K562 (cell line): ENCODE data around the gene MINDY4. TPM values are rescaled to one million over a fixed set of nuclear protein-coding genes. Genes with fewer than 3 reads are reported as not detected.

ENCODE experiments used
- ATF1 ChIP-seq, 2 experiments: fragments of 450-650 bp in 1 of 2; IDR thresholded peaks; 2 replicates each; pipeline ENCODE4 v1.6.1; 2016; ENCODE audit warnings: missing compliant biosample characterization in 1 of 2, missing genetic modification characterization in 1 of 2
- BRF2 ChIP-seq: IDR thresholded peaks from 3 replicates; pipeline ENCODE4 v1.6.1; 2011; ENCODE audit warnings: borderline replicate concordance, mild to moderate bottlenecking; ENCODE audit not compliant: insufficient read length, insufficient read depth
- EP400 ChIP-seq: fragments of 450-650 bp; IDR thresholded peaks from 2 replicates; pipeline ENCODE4 v1.6.1; 2017; ENCODE audit warnings: antibody characterized with exemption, mild to moderate bottlenecking, moderate library complexity
- ETV5 ChIP-seq: sonication (generic); formaldehyde crosslinking; IDR thresholded peaks from 2 replicates; pipeline ENCODE4 v1.4.0; 2020; ENCODE audit warnings: low read depth, mild to moderate bottlenecking, missing genetic modification reagents
- FOXK2 ChIP-seq, 2 experiments: fragments of 450-650 bp; IDR thresholded peaks in 1 of 2; conservative IDR thresholded peaks in 1 of 2; 2 replicates each; pipeline ENCODE4 v1.6.1; 2016; ENCODE audit warnings: low read depth in 2 of 2, mild to moderate bottlenecking in 1 of 2
- KLF16 ChIP-seq: IDR thresholded peaks from 2 replicates; pipeline ENCODE4 v1.6.1; 2016; ENCODE audit warnings: antibody characterized with exemption
- PHF20 ChIP-seq: fragments of 450-650 bp; IDR thresholded peaks from 2 replicates; pipeline ENCODE4 v1.6.1; 2018; ENCODE audit not compliant: partially characterized antibody
- POLR2AphosphoS5 ChIP-seq: IDR thresholded peaks from 2 replicates; pipeline ENCODE4 v1.6.1; 2011; ENCODE audit warnings: mild to moderate bottlenecking, low read depth, low read length, moderate library complexity; ENCODE audit not compliant: control insufficient read depth, insufficient read depth
- RAD21 ChIP-seq, 2 experiments: fragments of 250-450 bp in 1 of 2; fragments of 450-650 bp in 1 of 2; sonication (Bioruptor Pico) in 1 of 2; formaldehyde crosslinking in 1 of 2; IDR thresholded peaks in 1 of 2; conservative IDR thresholded peaks in 1 of 2; 2 replicates each; pipeline versions ENCODE4 v1.4.0 to v1.8.0; 2020 to 2022; ENCODE audit warnings: mild to moderate bottlenecking in 2 of 2, moderate library complexity in 1 of 2
- RBBP5 ChIP-seq: fragments of 200-600 bp; sonication (generic); IDR thresholded peaks from 2 replicates; pipeline ENCODE4 v1.6.1; 2012; ENCODE audit warnings: borderline replicate concordance, mild to moderate bottlenecking, low read length, control low read depth, inconsistent platforms; ENCODE audit not compliant: insufficient read depth, poor library complexity, severe bottlenecking
- RNF219 ChIP-seq: fragments of 250-450 bp; sonication (Bioruptor Pico); IDR thresholded peaks from 2 replicates; pipeline ENCODE4 v1.5.0; 2022; ENCODE audit warnings: mild to moderate bottlenecking
- SMARCE1 ChIP-seq: fragments of 450-650 bp; IDR thresholded peaks from 2 replicates; pipeline ENCODE4 v1.7.1; 2016; ENCODE audit warnings: mild to moderate bottlenecking
- ZBTB11 ChIP-seq, 3 experiments: fragments of 200-800 bp in 1 of 3; fragments of 250-450 bp in 1 of 3; fragments of 450-650 bp in 1 of 3; sonication (Bioruptor Pico) in 1 of 3; sonication (Bioruptor generic) in 1 of 3; formaldehyde crosslinking in 1 of 3; IDR thresholded peaks; 2 replicates each; pipeline versions ENCODE4 v1.6.1 to v1.8.0; 2016 to 2022; ENCODE audit warnings: mild to moderate bottlenecking in 2 of 3, missing genetic modification characterization in 2 of 3, missing compliant biosample characterization in 1 of 3, moderate library complexity in 1 of 3
- ZNF740 ChIP-seq, 3 experiments: fragments of 200-800 bp in 1 of 3; sonication (Bioruptor generic) in 1 of 3; sonication (generic) in 1 of 3; formaldehyde crosslinking in 1 of 3; IDR thresholded peaks; 2 replicates each; pipeline versions ENCODE4 v1.6.1 to v1.8.0; 2016 to 2022; ENCODE audit warnings: mild to moderate bottlenecking in 2 of 3, missing compliant biosample characterization in 2 of 3, missing genetic modification characterization in 2 of 3, missing genetic modification reagents in 1 of 3
- polyA plus RNA-seq, 8 experiments: library from polyadenylated mRNA; depleted of rRNA in 4 of 8; stranded (reverse) in 5 of 8; unstranded in 3 of 8; fragments of >200 nt; fragmentation: Nextera tagmentation in 2 of 8; fragmentation: Illumina TruSeq in 1 of 8; extraction: Ambion mirVana in 2 of 8; extraction: Trizol in 1 of 8; gene quantifications; 2 replicates each; pipeline versions ENCODE4 v1.2.1 to v1.2.3, GENCODE V29; 2011 to 2014; ENCODE audit warnings: inconsistent platforms in 1 of 8, missing spikeins in 1 of 8
- total RNA-seq, 7 experiments: library from RNA; depleted of rRNA in 6 of 7; stranded (reverse); fragments of >200 nt in 6 of 7; fragmentation: Illumina TruSeq in 2 of 7; extraction: Trizol in 2 of 7; gene quantifications; 2 replicates each; pipeline versions ENCODE4 v1.2.1 to v1.2.3, GENCODE V29; 2011 to 2021; ENCODE audit warnings: low replicate concordance in 1 of 7

MINDY4 gene
- total and polyA plus RNA-seq, 9 of the 15 experiments (the other 6 are each of a cell fraction or from before 2014, with no cell fraction given): 2.1 to 16.7 (median 11.0) TPM

- TF ChIP-seq BRF2 (no peak), FOXK2 (conservative IDR thresholded peaks at IDR 0.05 in 1 of 2, IDR thresholded peaks at IDR 0.05 in 1 of 2; ENCODE audit: low read depth in 2 of 2) (peak; percentile 96), ZBTB11 (CRISPR knock-in tag; IDR thresholded peaks at IDR 0.05) (peak in 1 of 3 experiments; percentile 78; a peak in 2 of 6 replicates), RNF219 (CRISPR knock-in tag) (no peak), SMARCE1 (peak; percentile 98), ZNF740 (CRISPR knock-in tag; IDR thresholded peaks at IDR 0.05) (peak; percentile 49; the same call in 1 of the 2 replicates), ZNF740 (tag; IDR thresholded peaks at IDR 0.05) (peak in 1 of 2 experiments; percentile 80; a peak in 2 of 4 replicates), KLF16 (peak; percentile 98), POLR2AphosphoS5 (peak; percentile 97), ATF1 (CRISPR knock-in tag; IDR thresholded peaks at IDR 0.05) (no peak), ATF1 (tag; IDR thresholded peaks at IDR 0.05) (peak; percentile 63), EP400 (peak; percentile 72), ETV5 (CRISPR knock-in tag) (peak; percentile 46; the same call in 1 of the 2 replicates), RBBP5 (peak; percentile 64), RAD21 (CRISPR knock-in tag; conservative IDR thresholded peaks at IDR 0.05 in 1 of 2, IDR thresholded peaks at IDR 0.05 in 1 of 2) (peak in 1 of 2 experiments; percentile 13; a peak in 1 of 4 replicates), PHF20 (peak; percentile 18)
Observed at GRCh38 chr7:30761214-30762156, 9.7 kb upstream of the MINDY4 start (continued).
